Smooth muscle cell (in vitro differentiated cells): ENCODE data around the gene CYP24A1. TPM values are rescaled to one million over a fixed set of nuclear protein-coding genes. Genes with fewer than 3 reads are reported as not detected.

Experiments used
- DNase-seq: peaks from one replicate; lab custom pipeline; 2025; ENCODE audit not compliant: unreplicated experiment; lab: John Stamatoyannopoulos, UW
- H2AFZ ChIP-seq: fragments of 200-600 bp; sonication (generic); 2 replicates; pipeline ENCODE4 v1.6.0; 2016; ENCODE audit warnings: antibody characterized with exemption, low read depth, mild to moderate bottlenecking
- H3F3A ChIP-seq: fragments of 200-600 bp; sonication (generic); 2 replicates; pipeline ENCODE4 v1.6.0; 2017; ENCODE audit warnings: antibody characterized with exemption, low read depth
- H3K27ac ChIP-seq: fragments of 200-600 bp; sonication (generic); 2 replicates; pipeline ENCODE4 v1.5.1; 2016; ENCODE audit warnings: low read depth, mild to moderate bottlenecking
- H3K27me3 ChIP-seq: fragments of 200-600 bp; sonication (generic); 2 replicates; pipeline ENCODE4 v1.6.1; 2016; ENCODE audit warnings: low read depth, mild to moderate bottlenecking
- H3K36me3 ChIP-seq: fragments of 200-600 bp; sonication (generic); 2 replicates; pipeline ENCODE4 v1.5.1; 2016; ENCODE audit warnings: low read depth
- H3K4me1 ChIP-seq: fragments of 200-600 bp; sonication (generic); 2 replicates; pipeline ENCODE4 v1.5.1; 2016; ENCODE audit warnings: low read depth
- H3K4me2 ChIP-seq: fragments of 200-600 bp; sonication (generic); 2 replicates; pipeline ENCODE4 v1.6.0; 2016; ENCODE audit warnings: mild to moderate bottlenecking
- H3K4me3 ChIP-seq: fragments of 200-600 bp; sonication (generic); 2 replicates; pipeline ENCODE4 v1.5.1; 2016; ENCODE audit warnings: mild to moderate bottlenecking
- H3K79me2 ChIP-seq: fragments of 200-600 bp; sonication (generic); 2 replicates; pipeline ENCODE4 v1.6.0; 2016; ENCODE audit warnings: low read depth, mild to moderate bottlenecking
- H3K9ac ChIP-seq: fragments of 200-600 bp; sonication (generic); 2 replicates; pipeline ENCODE4 v1.6.0; 2016; ENCODE audit warnings: low read depth
- H3K9me3 ChIP-seq: fragments of 200-600 bp; sonication (generic); replicated peaks from 2 replicates; pipeline ENCODE4 v1.5.1; 2016; ENCODE audit warnings: low read depth
- H4K20me1 ChIP-seq: fragments of 200-600 bp; sonication (generic); 2 replicates; pipeline ENCODE4 v1.6.0; 2016; ENCODE audit warnings: low read depth
- WGBS: methylation state at CpG from one replicate; pipeline ENCODE4 v1.1.7; 2016; ENCODE audit warnings: low lambda C conversion rate; 5-methylcytosine and 5-hydroxymethylcytosine counted together
- polyA plus RNA-seq: library from polyadenylated mRNA; unstranded; fragments of >200 nt; fragmentation: Nextera tagmentation; extraction: Ambion mirVana; gene quantifications from 2 replicates; pipeline ENCODE4 v1.2.1, GENCODE V29; 2016
- total RNA-seq: library from RNA; depleted of rRNA; stranded (reverse); fragments of >200 nt; gene quantifications from 2 replicates; pipeline ENCODE4 v1.2.3, GENCODE V29; 2014
- TF ChIP-seq, protein P1 (sequence below): fragments of 200-600 bp; sonication (generic); IDR thresholded peaks from 2 replicates; pipeline ENCODE4 v1.5.1; 2017; ENCODE audit warnings: borderline replicate concordance, mild to moderate bottlenecking, antibody characterized with exemption; ENCODE audit not compliant: insufficient read depth, poor library complexity, severe bottlenecking

Gene CYP24A1
- total and polyA plus RNA-seq, 2 experiments from 2014 or later, result 0.70 to 18.0 TPM

GRCh38 chr20:54161821-54162149 lies 12.0 kb downstream of the CYP24A1 start:
- Histone ChIP-seq H3K4me2 (no peak overlapping the region), H3K36me3 (no peaks in the 10 kb centered on the region), H3K79me2 (no peaks in the 10 kb centered on the region), H3K27ac (no peak overlapping the region), H3K9ac (no peak overlapping the region), H2AFZ (no peak overlapping the region), H3K9me3 (no peaks in the 10 kb centered on the region), H3K4me3 (no peak overlapping the region), H3K27me3 (no peaks in the 10 kb centered on the region), H4K20me1 (no peaks in the 10 kb centered on the region), H3K4me1 (no peaks in the 10 kb centered on the region), H3F3A (no peaks in the 10 kb centered on the region)
- TF ChIP-seq, protein P1, sequence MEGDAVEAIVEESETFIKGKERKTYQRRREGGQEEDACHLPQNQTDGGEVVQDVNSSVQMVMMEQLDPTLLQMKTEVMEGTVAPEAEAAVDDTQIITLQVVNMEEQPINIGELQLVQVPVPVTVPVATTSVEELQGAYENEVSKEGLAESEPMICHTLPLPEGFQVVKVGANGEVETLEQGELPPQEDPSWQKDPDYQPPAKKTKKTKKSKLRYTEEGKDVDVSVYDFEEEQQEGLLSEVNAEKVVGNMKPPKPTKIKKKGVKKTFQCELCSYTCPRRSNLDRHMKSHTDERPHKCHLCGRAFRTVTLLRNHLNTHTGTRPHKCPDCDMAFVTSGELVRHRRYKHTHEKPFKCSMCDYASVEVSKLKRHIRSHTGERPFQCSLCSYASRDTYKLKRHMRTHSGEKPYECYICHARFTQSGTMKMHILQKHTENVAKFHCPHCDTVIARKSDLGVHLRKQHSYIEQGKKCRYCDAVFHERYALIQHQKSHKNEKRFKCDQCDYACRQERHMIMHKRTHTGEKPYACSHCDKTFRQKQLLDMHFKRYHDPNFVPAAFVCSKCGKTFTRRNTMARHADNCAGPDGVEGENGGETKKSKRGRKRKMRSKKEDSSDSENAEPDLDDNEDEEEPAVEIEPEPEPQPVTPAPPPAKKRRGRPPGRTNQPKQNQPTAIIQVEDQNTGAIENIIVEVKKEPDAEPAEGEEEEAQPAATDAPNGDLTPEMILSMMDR, result no peak
- WGBS, result 87% methylated on average over 4 of the region's 4 CpGs
- DNase-seq, result no peak

GRCh38 chr20:54161008-54161820 lies 12.6 kb downstream of the CYP24A1 start:
- H3K9ac ChIP-seq, result no peak overlapping the region
- 95% methylated on average over 9 of the region's 9 CpGs for WGBS
- DNase-seq, result no peak
- H3K4me1 ChIP-seq, result no peaks in the 10 kb centered on the region
- no peaks in the 10 kb centered on the region for H3K36me3 ChIP-seq
- no peaks in the 10 kb centered on the region for H3K9me3 ChIP-seq
- H4K20me1 ChIP-seq, result no peaks in the 10 kb centered on the region
- no peaks in the 10 kb centered on the region for H3F3A ChIP-seq
- no peaks in the 10 kb centered on the region for H3K27me3 ChIP-seq
- H3K4me2 ChIP-seq, result no peak overlapping the region
- H3K27ac ChIP-seq, result no peak overlapping the region
- no peak overlapping the region for H2AFZ ChIP-seq
- no peaks in the 10 kb centered on the region for H3K79me2 ChIP-seq
- TF ChIP-seq, protein P1, result no peak
- H3K4me3 ChIP-seq, result no peak overlapping the region

- Histone ChIP-seq H3K9me3 (no peaks in the 10 kb centered on the region), H3K9ac (no peak overlapping the region), H2AFZ (no peak overlapping the region), H4K20me1 (no peaks in the 10 kb centered on the region), H3K27me3 (no peaks in the 10 kb centered on the region), H3K27ac (no peak overlapping the region), H3K4me2 (no peak overlapping the region), H3K36me3 (no peaks in the 10 kb centered on the region), H3K79me2 (no peaks in the 10 kb centered on the region), H3K4me1 (no peaks in the 10 kb centered on the region), H3F3A (no peaks in the 10 kb centered on the region), H3K4me3 (no peak overlapping the region)
- TF ChIP-seq, protein P1, result no peak
- 74% methylated on average over 7 of the region's 7 CpGs for WGBS
- no peak for DNase-seq
Observed at GRCh38 chr20:54160065-54161007, 13.4 kb downstream of the CYP24A1 start.
